Activated T-cell treated with anti-CD3 and anti-CD28 coated beads, Interleukin-2, amount 50 U/mL, for 48 hours (primary cell): ENCODE results near the gene AKIRIN2.
"Not testable (repeated sequence)": the region's sequence is repeated elsewhere in the genome, so short reads cannot be mapped to it uniquely, and the experiment has no call there.

Experiments used
- DNase-seq, 2 experiments: peaks; one replicate each; pipeline ENCODE4 v3.0.0-alpha.2; 2020

Gene AKIRIN2

GRCh38 chr6:87716928-87717614, 15.0 kb upstream of the AKIRIN2 start:
- no peak for DNase-seq

DNA sequence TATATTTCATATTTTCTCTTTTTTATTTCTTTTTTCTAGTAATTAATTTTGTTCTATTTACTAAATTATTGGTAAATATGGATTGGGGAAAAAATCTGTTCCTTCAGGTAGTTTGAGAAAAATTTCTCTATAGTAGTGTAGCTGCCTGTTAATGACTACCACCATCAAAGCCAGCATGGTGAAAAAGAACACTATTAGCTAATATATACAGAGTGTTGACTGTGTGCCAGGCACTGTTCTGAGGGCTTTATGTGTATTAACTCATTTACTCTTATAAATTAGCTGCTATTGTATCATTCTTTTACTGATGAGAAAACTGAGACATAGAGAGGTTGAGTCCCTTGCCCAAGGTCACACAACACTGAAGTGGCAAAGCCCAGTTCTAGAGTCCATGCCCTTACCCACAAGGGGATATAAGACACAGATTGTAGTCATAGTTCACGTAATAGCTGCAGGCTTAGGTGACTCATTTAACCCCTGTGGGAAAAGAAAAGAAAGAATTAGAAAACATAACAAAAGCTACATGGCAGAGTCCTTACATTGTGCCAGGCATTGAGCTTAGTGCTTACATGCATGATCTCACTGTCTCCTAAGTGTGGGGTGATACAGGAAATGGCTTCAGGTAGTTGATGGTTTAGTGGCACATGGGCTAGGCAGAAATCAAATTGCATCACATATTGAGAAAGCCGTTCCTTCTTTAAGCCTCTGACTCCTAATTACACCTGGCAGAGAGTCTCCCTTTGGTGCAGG, 12.2 kb upstream of the AKIRIN2 start:
- no peak for DNase-seq

DNA sequence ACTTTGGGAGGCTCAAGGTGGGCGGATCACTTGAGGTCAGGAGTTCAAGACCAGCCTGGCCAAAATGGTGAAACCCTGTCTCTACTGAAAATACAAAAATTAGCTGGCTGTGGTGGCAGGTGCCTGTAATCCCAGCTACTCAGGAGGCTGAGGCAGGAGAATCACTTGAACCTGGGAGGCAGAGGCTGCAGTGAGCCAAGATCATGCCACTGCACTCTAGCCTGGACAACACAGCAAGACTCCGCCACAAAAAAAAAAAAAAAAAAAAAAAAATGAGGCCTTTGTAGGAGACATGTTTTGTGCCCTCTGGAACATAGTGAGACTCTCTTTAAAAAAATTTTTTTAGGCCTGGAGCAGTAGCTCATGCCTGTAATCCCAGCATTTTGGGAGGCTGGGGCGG, 10.7 kb upstream of the AKIRIN2 start:
- not testable (repeated sequence) for DNase-seq

- no peak for DNase-seq
These were observed 8.1 kb upstream of the AKIRIN2 start for GRCh38 chr6:87710090-87710489.

- not testable (repeated sequence) for DNase-seq
These were observed 6.8 kb upstream of the AKIRIN2 start for GRCh38 chr6:87708581-87709427.

- DNase-seq = no peak
These were observed 4.3 kb upstream of the AKIRIN2 start for GRCh38 chr6:87706187-87706966.

DNA sequence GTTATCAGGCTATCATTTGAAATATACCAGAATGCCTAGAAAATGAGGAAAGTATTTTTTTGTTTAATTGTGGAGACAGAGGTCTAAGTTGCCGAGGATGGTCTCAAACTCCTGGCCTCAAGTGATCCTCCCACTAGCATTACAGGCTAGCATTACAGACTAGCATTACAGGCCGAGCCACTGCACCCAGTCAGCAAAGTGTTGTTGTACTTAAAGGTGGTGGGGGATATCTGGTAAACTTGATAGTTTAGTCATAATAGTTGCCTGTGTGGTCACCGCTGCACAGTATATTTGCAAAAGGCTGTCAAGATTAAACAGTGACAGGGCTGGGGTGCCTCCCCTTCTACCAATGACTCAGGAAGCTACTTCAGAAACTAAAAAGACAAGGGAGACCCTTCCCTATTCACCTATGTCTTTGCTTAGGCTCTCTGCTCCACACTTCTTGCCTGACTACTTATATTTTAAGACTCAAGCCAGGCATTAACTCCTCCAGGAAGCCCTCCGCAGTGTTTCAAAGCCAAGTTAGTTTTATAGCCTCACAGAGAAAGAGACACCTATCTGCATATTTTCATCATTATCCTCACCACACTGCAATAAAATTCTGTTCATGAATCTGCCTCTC, 3.1 kb upstream of the AKIRIN2 start:
- DNase-seq = peak; percentile 62 to 68

DNA sequence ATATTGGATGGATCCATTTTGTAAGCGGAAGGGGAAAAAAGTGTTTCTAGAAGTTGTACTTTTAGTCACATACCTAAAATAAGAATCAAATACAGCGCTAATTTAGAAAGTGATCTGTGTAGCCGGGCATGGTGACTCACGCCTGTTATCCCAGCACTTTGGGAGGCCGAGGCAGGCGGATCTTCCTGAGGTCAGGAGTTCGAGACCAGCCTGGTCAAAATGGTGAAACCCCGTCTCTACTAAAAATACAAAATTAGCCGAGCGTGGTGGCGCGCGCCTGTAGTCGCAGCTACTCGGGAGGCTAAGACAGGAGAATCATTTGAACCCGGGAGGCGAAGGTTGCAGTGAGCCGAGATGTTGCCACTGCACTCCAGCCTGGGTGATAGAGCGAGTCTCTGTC, 1.0 kb upstream of the AKIRIN2 start:
- DNase-seq = not testable (repeated sequence)

DNA sequence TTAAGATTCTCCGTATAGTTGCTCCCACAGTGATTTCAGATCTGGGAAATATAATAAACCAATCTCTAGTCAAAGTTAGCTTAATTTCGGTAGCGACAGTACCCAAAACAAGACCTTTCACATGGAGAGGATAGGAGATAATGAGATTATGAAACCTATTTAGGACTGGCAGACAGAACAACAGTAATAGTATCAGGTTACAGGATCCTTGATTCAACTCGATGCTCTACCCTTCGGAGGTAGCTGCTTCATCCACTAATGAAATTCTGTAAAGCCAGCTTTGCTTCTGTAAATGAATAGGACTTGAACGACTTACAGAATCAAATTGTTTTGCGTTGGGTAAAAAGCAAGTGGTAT, 534 bp upstream of the AKIRIN2 start:
- no peak for DNase-seq

DNA sequence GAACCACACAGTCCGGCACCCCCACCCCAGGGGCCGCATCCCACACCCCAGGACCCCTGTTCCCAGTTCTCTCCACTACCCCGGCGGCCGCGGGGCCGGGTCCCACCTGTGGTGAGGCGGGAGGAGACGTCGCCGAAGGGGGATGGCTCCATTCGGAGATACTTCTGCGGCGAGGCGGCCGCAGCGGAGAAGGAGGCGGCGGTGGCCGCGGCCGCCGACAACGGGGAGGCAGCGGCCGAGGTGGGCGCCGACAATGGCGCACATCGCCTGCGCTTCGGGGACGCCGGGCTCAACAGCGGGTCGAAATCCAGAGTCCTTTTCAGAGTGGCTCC, 723 bp downstream of the AKIRIN2 start:
- DNase-seq = peak in 1 of 2 experiments; percentile 70

DNA sequence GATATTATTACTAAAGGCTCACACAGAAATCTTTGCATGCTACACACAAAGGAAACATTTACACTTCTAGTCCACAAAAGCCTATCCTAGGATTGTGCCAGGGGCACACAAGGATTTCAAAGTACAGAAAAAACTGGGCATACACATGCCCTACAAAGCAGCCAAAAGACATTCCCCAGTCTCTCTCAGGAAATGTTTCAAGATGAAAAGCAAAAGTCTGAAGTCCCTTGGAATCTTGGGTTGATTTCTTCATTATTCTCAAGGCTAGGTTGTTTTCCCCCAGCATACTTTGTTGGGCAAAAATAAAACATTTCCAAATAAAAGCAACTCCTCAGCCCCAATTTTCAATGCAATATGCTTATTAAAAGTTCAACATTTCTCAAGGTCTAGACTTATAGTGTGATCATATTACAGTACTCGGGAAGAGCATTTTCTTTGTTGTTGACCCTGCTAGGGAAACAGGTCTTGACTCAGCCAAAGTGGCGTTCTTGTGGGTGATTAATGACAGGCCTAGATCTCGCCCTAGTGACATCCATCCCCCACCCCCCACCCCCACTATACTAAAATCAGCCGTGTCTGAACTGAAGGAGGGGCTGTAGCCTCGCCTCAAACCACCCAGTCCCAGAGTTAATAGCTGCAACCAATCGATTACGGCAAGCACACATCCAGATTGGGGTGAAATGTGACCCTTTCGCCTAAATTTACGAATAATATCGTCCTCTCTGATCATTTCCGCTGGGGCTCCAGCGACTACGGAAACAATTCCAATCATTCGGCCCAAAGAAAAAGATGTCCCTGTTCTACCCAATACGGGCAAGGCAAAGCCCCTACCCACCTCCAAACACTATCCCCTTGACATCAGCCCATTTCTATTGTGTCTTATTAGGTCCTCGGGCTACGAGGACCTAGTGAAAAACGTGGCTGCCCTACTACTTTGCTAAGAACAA, 1.4 kb downstream of the AKIRIN2 start:
- DNase-seq = peak; percentile 51 to 61

GRCh38 chr6:87699576-87699975, 2.5 kb downstream of the AKIRIN2 start:
- DNase-seq = no peak

GRCh38 chr6:87698547-87699006, 3.5 kb downstream of the AKIRIN2 start:
- DNase-seq = no peak

DNA sequence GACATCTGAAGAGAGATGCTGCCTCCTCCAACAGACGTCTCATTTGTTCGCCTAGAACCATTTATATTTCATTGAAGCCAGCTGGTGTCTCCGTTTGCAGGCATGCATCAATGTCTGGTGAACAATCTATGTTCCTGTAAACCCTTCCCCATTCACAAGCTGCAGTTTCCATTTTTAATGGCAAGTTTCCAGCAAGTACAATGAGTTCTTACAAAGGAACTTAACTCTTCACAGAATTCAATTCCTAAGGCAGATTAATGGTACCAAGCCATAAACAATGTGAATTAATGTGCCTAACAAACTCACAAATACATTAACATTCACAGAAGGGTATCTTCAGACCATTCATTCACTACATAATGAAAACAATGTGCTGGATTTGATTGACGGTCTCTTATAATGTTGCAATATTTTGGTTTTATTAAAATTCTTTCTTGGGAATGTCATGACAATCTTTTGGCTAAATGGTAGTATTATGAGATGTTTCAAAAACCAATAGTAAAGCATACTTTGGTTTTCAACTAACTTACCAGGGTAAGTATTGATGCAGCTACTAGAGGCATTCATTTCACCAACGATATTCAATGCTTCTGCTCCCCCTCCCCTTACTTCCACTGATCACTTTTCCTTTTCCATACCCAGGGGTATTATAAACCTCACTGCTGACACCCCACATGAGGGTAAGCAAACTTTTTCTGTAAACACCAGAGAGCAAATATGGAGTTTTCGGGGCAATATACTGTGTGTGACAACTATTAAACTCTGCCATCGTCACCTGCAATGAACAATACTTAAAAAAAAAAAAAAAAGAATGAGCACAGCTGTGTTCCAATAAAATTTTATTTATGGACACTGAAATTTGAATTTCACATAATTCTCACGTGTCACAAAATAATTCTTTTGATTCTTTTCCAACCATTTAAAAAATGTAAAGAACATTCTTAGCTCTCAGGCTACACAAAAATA, 4.2 kb downstream of the AKIRIN2 start:
- no peak for DNase-seq

DNA sequence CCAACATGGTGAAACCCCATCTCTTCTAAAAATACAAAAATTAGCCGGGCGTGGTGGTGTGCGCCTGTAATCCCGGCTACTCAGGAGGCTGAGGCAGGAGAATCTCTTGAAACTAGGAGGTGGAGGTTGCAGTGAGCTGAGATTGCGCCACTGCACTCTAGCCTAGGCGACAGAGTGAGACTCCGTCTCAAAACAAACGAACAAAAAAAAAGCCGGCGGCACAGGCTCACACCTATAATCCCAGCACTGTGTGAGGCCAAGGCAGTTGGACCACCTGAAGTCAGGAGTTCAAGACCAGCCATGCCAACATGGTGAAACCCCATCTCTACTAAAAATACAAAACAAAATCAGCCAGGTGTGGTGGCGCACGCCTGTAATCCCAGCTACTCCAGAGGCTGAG, 5.2 kb downstream of the AKIRIN2 start:
- not testable (repeated sequence) for DNase-seq

DNA sequence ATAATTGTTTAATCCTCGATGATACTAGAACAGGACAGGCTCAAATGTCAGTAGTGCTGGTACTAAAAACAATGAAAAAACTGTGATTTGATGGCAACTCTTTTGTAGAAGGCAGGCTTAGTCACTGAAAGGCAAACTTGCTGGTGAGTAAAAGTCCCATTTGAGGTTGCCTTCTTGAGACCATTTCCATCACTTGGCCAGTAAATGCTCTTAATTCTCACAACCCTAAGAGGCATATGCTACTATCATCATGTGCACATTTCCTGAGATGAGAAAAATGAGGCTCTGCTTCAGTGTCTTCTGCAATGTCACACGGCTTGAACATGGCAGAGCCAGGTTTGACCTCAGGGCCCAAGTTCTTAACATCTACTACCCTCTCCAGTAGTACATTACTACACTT, 9.9 kb downstream of the AKIRIN2 start:
- DNase-seq = no peak

DNA sequence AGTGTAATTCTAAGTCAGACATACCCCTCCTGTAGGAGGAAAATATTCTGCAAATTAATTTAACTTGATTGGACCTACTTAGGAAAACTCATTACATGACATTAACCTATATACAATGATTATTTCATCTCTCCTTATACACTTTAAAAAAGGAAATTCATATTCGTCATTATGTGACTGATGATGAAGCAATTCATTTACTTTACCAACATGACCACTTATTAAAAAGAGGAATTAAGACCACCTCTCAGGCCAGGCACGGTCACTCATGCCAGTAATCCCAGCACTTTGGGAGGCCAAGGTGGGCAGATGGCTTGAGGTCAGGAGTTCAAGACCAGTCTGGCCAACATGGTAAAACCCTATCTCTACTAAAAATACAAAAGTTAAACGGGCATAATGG, 11.6 kb downstream of the AKIRIN2 start:
- DNase-seq = no peak

- not testable (repeated sequence) for DNase-seq
These were observed 14.1 kb downstream of the AKIRIN2 start for GRCh38 chr6:87687893-87688292.

DNA sequence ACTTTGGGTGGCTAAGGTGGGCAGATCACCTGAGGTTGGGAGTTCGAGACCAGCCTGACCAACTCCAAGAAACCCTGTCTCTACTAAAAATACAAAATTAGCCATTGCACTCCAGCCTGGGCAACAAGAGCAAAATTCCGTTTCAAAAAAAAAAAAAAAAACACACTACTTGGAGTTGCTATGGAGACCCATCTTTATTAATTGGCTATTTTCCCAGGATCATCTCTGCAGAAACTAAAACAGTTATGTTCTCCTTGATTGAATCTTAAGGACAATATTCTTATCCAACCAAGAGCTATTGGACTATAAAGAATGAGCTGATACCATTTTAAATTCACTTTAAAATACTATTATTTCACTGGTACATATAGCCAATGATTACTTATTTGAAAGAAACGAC, 14.7 kb downstream of the AKIRIN2 start:
- no peak for DNase-seq

DNA sequence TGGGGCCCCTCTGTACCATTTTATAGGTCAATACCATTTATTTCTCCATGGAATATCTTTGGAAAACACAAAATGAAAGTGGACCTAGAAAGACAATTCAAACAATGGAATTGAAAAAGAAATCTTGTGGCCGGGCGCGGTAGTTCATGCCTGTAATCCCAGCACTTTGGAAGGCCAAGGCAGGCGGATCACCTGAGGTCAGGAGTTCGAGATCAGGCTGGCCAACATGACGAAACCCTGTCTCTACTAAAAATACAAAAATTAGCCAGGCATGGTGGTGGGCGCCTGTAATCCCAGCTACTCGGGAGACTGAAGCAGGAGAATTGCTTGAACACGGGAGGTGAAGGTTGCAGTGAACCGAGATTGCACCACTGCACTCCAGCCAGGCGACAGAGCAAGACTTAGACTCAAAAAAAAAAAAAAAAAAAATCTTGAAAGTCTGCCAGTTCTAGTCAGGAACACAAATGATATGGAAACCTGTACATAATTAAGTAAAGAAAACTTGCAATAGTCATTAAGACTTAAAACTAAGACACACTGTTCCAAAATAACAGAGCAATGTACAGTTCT, 15.3 kb downstream of the AKIRIN2 start:
- DNase-seq = not testable (repeated sequence)
